K562 treated with DMSO at 1 percent for 48 hours (cell line): ENCODE measurements around the gene OR6C76. TPM values are rescaled to one million over a fixed set of nuclear protein-coding genes. Genes with fewer than 3 reads are reported as not detected.

ENCODE experiments used
- total RNA-seq: library from RNA; unstranded; fragments of 300-600 nt; gene quantifications from 2 replicates; pipeline ENCODE4 v1.2.3, GENCODE V29; 2022; ENCODE audit warnings: low replicate concordance; ENCODE audit errors: extremely low read depth

Gene OR6C76
- not detected in 2 replicates for total RNA-seq

GRCh38 chr12:55425954-55426353 is at the start of gene OR6C76:
Gene OR6C76, plus strand, starts transcription at chr12:55426254. Its CDS starts 0 bp downstream, at chr12:55426254.

GRCh38 chr12:55400229-55400628 is 25.8 kb upstream of the OR6C76 start, which contains the start of gene OR6C65:
Gene OR6C65, plus strand, starts transcription at chr12:55400529. Its CDS starts 0 bp downstream, at chr12:55400529.

GRCh38 chr12:55443776-55444175 is 17.7 kb downstream of the OR6C76 start, which contains the start of gene OR6C2:
Gene OR6C2, plus strand, starts transcription at chr12:55444076. Its CDS starts 8,138 bp downstream, at chr12:55452214.

GRCh38 chr12:55470088-55470829 is 44.2 kb downstream of the OR6C76 start, which contains the start of gene OR6C70:
Gene OR6C70, minus strand, starts transcription at chr12:55470138. Its CDS starts 0 bp downstream, at chr12:55470138.

Other genes starting within 250 kb of the OR6C76 start
- gene OR10A7, start 205.2 kb upstream of the OR6C76 start, total RNA-seq = not detected in 2 replicates
- gene OR6C74, start 181.6 kb upstream of the OR6C76 start, total RNA-seq = not detected in 2 replicates
- gene OR6C6, start 129.7 kb upstream of the OR6C76 start, total RNA-seq = not detected in 2 replicates
- gene OR6C1, start 111.9 kb upstream of the OR6C76 start, total RNA-seq = not detected in 2 replicates
- not detected in 2 replicates for gene OR6C3, start 95.5 kb upstream of the OR6C76 start, total RNA-seq
- gene OR6C75, start 63.3 kb upstream of the OR6C76 start, total RNA-seq = not detected in 2 replicates
- gene OR6C65, start 25.7 kb upstream of the OR6C76 start, total RNA-seq = not detected in 2 replicates
- not detected in 2 replicates for gene OR6C2, start 17.8 kb downstream of the OR6C76 start, total RNA-seq
- not detected in 2 replicates for gene OR6C70, start 43.9 kb downstream of the OR6C76 start, total RNA-seq
- gene OR6C68, start 66.1 kb downstream of the OR6C76 start, total RNA-seq = not detected in 2 replicates
- not detected in 2 replicates for gene OR6C4, start 123.3 kb downstream of the OR6C76 start, total RNA-seq
- gene OR2AP1, start 146.2 kb downstream of the OR6C76 start, total RNA-seq = not detected in 2 replicates
- gene OR10P1, start 210.6 kb downstream of the OR6C76 start, total RNA-seq = not detected in 2 replicates